GM12872 (cell line): ENCODE results near the gene RNASEH2A.

Experiments
- TF ChIP-seq, protein P1 (sequence below): IDR thresholded peaks from 3 replicates; pipeline ENCODE4 v1.5.1; 2011; ENCODE audit warnings: low read depth, mild to moderate bottlenecking, low read length, moderate library complexity; ENCODE audit not compliant: insufficient read depth

Gene RNASEH2A

GRCh38 chr19:12788042-12788681 lies 18.2 kb upstream of the RNASEH2A start:
- TF ChIP-seq, protein P1, sequence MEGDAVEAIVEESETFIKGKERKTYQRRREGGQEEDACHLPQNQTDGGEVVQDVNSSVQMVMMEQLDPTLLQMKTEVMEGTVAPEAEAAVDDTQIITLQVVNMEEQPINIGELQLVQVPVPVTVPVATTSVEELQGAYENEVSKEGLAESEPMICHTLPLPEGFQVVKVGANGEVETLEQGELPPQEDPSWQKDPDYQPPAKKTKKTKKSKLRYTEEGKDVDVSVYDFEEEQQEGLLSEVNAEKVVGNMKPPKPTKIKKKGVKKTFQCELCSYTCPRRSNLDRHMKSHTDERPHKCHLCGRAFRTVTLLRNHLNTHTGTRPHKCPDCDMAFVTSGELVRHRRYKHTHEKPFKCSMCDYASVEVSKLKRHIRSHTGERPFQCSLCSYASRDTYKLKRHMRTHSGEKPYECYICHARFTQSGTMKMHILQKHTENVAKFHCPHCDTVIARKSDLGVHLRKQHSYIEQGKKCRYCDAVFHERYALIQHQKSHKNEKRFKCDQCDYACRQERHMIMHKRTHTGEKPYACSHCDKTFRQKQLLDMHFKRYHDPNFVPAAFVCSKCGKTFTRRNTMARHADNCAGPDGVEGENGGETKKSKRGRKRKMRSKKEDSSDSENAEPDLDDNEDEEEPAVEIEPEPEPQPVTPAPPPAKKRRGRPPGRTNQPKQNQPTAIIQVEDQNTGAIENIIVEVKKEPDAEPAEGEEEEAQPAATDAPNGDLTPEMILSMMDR: no peak

- TF ChIP-seq, protein P1: peak; percentile 16; the same call in 1 of the 3 replicates
Observed at GRCh38 chr19:12788682-12789097, 17.7 kb upstream of the RNASEH2A start.

DNA sequence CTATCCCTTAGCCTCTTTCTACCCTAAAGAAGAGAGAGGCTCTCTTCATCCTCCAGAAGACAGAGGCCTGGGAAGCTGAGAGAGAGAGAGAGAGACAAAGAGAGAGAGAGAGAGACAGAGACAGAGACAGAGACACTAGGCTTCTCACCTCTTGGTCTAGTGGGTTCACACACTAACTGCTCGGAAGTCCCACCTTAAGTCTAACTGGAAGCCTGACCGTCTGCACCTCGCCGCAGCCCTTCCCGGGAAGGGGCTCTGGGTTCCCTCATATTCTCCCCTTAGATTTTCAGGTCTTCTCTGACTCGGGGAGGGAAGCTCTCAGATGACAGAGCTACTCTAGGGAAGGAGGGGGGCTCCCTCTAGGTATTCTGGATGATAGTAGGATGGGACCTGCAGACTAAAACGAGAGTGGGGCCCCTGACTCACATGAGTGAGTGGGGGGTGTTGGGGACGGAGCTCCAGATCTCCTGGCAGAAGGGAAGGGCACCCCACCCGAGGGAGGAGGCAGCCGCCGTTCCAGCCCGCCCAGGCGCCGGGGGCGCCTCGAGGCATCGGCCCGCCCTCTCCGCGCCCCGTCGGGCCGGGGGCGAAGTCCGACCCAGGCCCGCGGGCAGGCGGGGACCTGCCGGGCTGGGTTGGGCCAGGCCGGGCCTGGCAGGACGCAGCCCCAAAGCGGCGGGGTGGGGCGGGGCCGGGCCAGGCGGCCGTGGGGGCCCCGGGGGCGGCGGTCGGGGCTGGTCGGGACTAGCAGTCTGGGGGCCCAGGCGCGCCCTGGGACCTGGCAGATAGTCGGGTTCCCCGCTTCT lies 17.1 kb upstream of the RNASEH2A start:
- TF ChIP-seq, protein P1: no peak

DNA sequence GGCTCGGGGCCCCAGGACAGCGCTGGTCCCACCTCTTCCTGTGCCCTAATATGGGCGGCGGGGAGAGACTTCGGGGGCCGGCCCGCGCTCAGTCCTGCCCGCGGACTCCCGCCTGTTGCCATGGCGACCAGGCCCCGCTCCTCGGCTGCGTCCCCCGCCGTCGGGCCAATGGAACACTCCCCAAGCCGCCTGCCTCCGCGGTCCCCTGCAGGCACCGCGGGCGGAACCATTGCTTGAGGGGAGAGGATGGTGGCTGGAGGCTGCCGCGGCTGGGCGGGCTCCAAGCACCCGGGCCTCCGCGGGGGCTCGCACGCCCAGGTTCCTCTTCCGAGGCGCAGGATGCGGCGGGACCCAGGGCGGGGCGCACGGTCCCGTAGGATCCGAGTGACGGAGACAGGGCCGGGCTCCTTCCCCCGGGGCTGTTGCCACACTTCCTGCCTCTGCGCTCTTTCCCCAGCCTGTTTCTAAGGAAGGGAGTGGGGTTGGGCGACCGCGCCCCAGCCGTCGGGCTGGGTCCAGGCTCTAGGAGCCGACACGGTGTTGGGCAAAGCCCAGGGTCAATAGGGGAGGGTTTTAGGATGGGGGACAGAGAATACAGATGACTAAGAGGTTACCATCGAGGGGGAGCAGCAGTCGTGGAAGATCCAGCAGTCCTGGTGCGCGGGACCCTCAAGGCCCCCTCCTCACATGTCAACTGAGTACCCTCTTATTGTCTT lies 16.3 kb upstream of the RNASEH2A start:
- TF ChIP-seq, protein P1: no peak

- TF ChIP-seq, protein P1: no peak
Observed at GRCh38 chr19:12790628-12791344, 15.6 kb upstream of the RNASEH2A start.

GRCh38 chr19:12791345-12792050 lies 14.9 kb upstream of the RNASEH2A start, which contains the start of gene JUNB:
TSS of gene JUNB (plus strand) at chr19:12791486. CDS start at chr19:12791772, 286 bp downstream.
- TF ChIP-seq, protein P1: 0 out of 3 replicates have a peak, but pooled peaks have one; percentile 7
